ENCODE results near the gene ZFC3H1. TPM values are rescaled to one million over a fixed set of nuclear protein-coding genes. Genes with fewer than 3 reads are reported as not detected.

ZFC3H1 gene
- total RNA-seq, 1 donor from 2014 or later: 58.6 TPM

GRCh38 chr12:71605039-71605438 is 58.6 kb downstream of the ZFC3H1 start:
- Mint-ChIP-seq H3K4me1 (ENCODE audit: low read depth) (peaks cover 2% of the 10 kb centered on the region), H3K27me3 (ENCODE audit: insufficient read depth) (no peaks in the 10 kb centered on the region), H3K4me3 (no peak overlapping the region), H3K36me3 (ENCODE audit: low read depth) (peaks cover 32% of the 10 kb centered on the region), H3K9me3 (peaks cover 2% of the 10 kb centered on the region), H3K27ac (no peak overlapping the region)
- intact Hi-C loops (cut with micrococcal nuclease): no loop called here
- DNase-seq (ENCODE audit: low spot score): no peak

GRCh38 chr12:71602761-71603577 is 60.7 kb downstream of the ZFC3H1 start:
- Mint-ChIP-seq H3K4me3 (no peak overlapping the region), H3K27ac (no peak overlapping the region), H3K4me1 (ENCODE audit: low read depth) (no peaks in the 10 kb centered on the region), H3K27me3 (ENCODE audit: insufficient read depth) (peaks cover 11% of the 10 kb centered on the region), H3K36me3 (ENCODE audit: low read depth) (peaks cover 17% of the 10 kb centered on the region), H3K9me3 (peaks cover 14% of the 10 kb centered on the region)
- DNase-seq (ENCODE audit: low spot score): no peak
- intact Hi-C loops (cut with micrococcal nuclease): no loop called here

GRCh38 chr12:71601546-71601945 is 62.1 kb downstream of the ZFC3H1 start:
- DNase-seq (ENCODE audit: low spot score): no peak
- peaks cover 18% of the 10 kb centered on the region for H3K27me3 Mint-ChIP-seq (ENCODE audit: insufficient read depth)
- no peak overlapping the region for H3K4me3 Mint-ChIP-seq
- intact Hi-C loops (cut with micrococcal nuclease): no loop called here
- peaks cover 14% of the 10 kb centered on the region for H3K9me3 Mint-ChIP-seq
- H3K36me3 Mint-ChIP-seq (ENCODE audit: low read depth): peaks cover 7% of the 10 kb centered on the region
- H3K27ac Mint-ChIP-seq: no peak overlapping the region
- H3K4me1 Mint-ChIP-seq (ENCODE audit: low read depth): no peaks in the 10 kb centered on the region

- peaks cover 14% of the 10 kb centered on the region for H3K9me3 Mint-ChIP-seq
- H3K27me3 Mint-ChIP-seq (ENCODE audit: insufficient read depth): peaks cover 23% of the 10 kb centered on the region
- H3K4me1 Mint-ChIP-seq (ENCODE audit: low read depth): no peaks in the 10 kb centered on the region
- no peak for DNase-seq (ENCODE audit: low spot score)
- H3K27ac Mint-ChIP-seq: no peak overlapping the region
- no peak overlapping the region for H3K4me3 Mint-ChIP-seq
- intact Hi-C loops (cut with micrococcal nuclease): no loop called here
- no peaks in the 10 kb centered on the region for H3K36me3 Mint-ChIP-seq (ENCODE audit: low read depth)
Observed at GRCh38 chr12:71599210-71599609, 64.4 kb downstream of the ZFC3H1 start.

- DNase-seq (ENCODE audit: low spot score): no peak
- Mint-ChIP-seq H3K4me3 (no peak overlapping the region), H3K36me3 (ENCODE audit: low read depth) (no peaks in the 10 kb centered on the region), H3K4me1 (ENCODE audit: low read depth) (no peaks in the 10 kb centered on the region), H3K9me3 (peaks cover 6% of the 10 kb centered on the region), H3K27me3 (ENCODE audit: insufficient read depth) (peaks cover 23% of the 10 kb centered on the region), H3K27ac (no peak overlapping the region)
- intact Hi-C loops (cut with micrococcal nuclease): no loop called here
Observed at GRCh38 chr12:71594214-71594948, 69.3 kb downstream of the ZFC3H1 start.

GRCh38 chr12:71592841-71593240 is 70.8 kb downstream of the ZFC3H1 start:
- Mint-ChIP-seq H3K27me3 (ENCODE audit: insufficient read depth) (peaks cover 19% of the 10 kb centered on the region), H3K4me3 (no peak overlapping the region), H3K36me3 (ENCODE audit: low read depth) (no peaks in the 10 kb centered on the region), H3K27ac (no peak overlapping the region), H3K4me1 (ENCODE audit: low read depth) (no peaks in the 10 kb centered on the region), H3K9me3 (no peaks in the 10 kb centered on the region)
- DNase-seq (ENCODE audit: low spot score): no peak
- intact Hi-C loops (cut with micrococcal nuclease): no loop called here

GRCh38 chr12:71591601-71592000 is 72.0 kb downstream of the ZFC3H1 start:
- peaks cover 15% of the 10 kb centered on the region for H3K27me3 Mint-ChIP-seq (ENCODE audit: insufficient read depth)
- intact Hi-C loops (cut with micrococcal nuclease): no loop called here
- no peaks in the 10 kb centered on the region for H3K9me3 Mint-ChIP-seq
- H3K36me3 Mint-ChIP-seq (ENCODE audit: low read depth): no peaks in the 10 kb centered on the region
- no peak overlapping the region for H3K4me3 Mint-ChIP-seq
- no peak overlapping the region for H3K27ac Mint-ChIP-seq
- no peak for DNase-seq (ENCODE audit: low spot score)
- H3K4me1 Mint-ChIP-seq (ENCODE audit: low read depth): no peaks in the 10 kb centered on the region

GRCh38 chr12:71589478-71589881 is 74.2 kb downstream of the ZFC3H1 start:
- Mint-ChIP-seq H3K4me3 (no peak overlapping the region), H3K36me3 (ENCODE audit: low read depth) (no peaks in the 10 kb centered on the region), H3K27ac (no peak overlapping the region), H3K4me1 (ENCODE audit: low read depth) (no peaks in the 10 kb centered on the region), H3K27me3 (ENCODE audit: insufficient read depth) (peaks cover 13% of the 10 kb centered on the region), H3K9me3 (no peaks in the 10 kb centered on the region)
- no peak for DNase-seq (ENCODE audit: low spot score)
- intact Hi-C loops (cut with micrococcal nuclease): no loop called here

GRCh38 chr12:71587012-71587411 is 76.6 kb downstream of the ZFC3H1 start:
- Mint-ChIP-seq H3K27ac (no peak overlapping the region), H3K27me3 (ENCODE audit: insufficient read depth) (peaks cover 10% of the 10 kb centered on the region), H3K9me3 (no peaks in the 10 kb centered on the region), H3K4me3 (no peak overlapping the region), H3K36me3 (ENCODE audit: low read depth) (no peaks in the 10 kb centered on the region), H3K4me1 (ENCODE audit: low read depth) (no peaks in the 10 kb centered on the region)
- no peak for DNase-seq (ENCODE audit: low spot score)
- intact Hi-C loops (cut with micrococcal nuclease): no loop called here

GRCh38 chr12:71585218-71585617 is 78.4 kb downstream of the ZFC3H1 start:
- no peak overlapping the region for H3K27ac Mint-ChIP-seq
- H3K36me3 Mint-ChIP-seq (ENCODE audit: low read depth): no peaks in the 10 kb centered on the region
- H3K4me1 Mint-ChIP-seq (ENCODE audit: low read depth): no peaks in the 10 kb centered on the region
- intact Hi-C loops (cut with micrococcal nuclease): no loop called here
- peaks cover 9% of the 10 kb centered on the region for H3K27me3 Mint-ChIP-seq (ENCODE audit: insufficient read depth)
- H3K9me3 Mint-ChIP-seq: no peaks in the 10 kb centered on the region
- no peak for DNase-seq (ENCODE audit: low spot score)
- no peak overlapping the region for H3K4me3 Mint-ChIP-seq

GRCh38 chr12:71584356-71584755 is 79.3 kb downstream of the ZFC3H1 start:
- H3K4me3 Mint-ChIP-seq: no peak overlapping the region
- no peaks in the 10 kb centered on the region for H3K4me1 Mint-ChIP-seq (ENCODE audit: low read depth)
- H3K27ac Mint-ChIP-seq: no peak overlapping the region
- intact Hi-C loops (cut with micrococcal nuclease): no loop called here
- no peaks in the 10 kb centered on the region for H3K9me3 Mint-ChIP-seq
- H3K36me3 Mint-ChIP-seq (ENCODE audit: low read depth): no peaks in the 10 kb centered on the region
- DNase-seq (ENCODE audit: low spot score): no peak
- H3K27me3 Mint-ChIP-seq (ENCODE audit: insufficient read depth): peaks cover 5% of the 10 kb centered on the region

GRCh38 chr12:71582925-71583324 is 80.7 kb downstream of the ZFC3H1 start:
- DNase-seq (ENCODE audit: low spot score): no peak
- Mint-ChIP-seq H3K27ac (no peak overlapping the region), H3K4me3 (no peak overlapping the region), H3K36me3 (ENCODE audit: low read depth) (no peaks in the 10 kb centered on the region), H3K9me3 (no peaks in the 10 kb centered on the region), H3K27me3 (ENCODE audit: insufficient read depth) (peaks cover 7% of the 10 kb centered on the region), H3K4me1 (ENCODE audit: low read depth) (no peaks in the 10 kb centered on the region)
- intact Hi-C loops (cut with micrococcal nuclease): no loop called here

GRCh38 chr12:71581206-71581605 is 82.4 kb downstream of the ZFC3H1 start:
- no peak for DNase-seq (ENCODE audit: low spot score)
- H3K9me3 Mint-ChIP-seq: no peaks in the 10 kb centered on the region
- no peaks in the 10 kb centered on the region for H3K4me1 Mint-ChIP-seq (ENCODE audit: low read depth)
- no peak overlapping the region for H3K27ac Mint-ChIP-seq
- H3K27me3 Mint-ChIP-seq (ENCODE audit: insufficient read depth): peaks cover 6% of the 10 kb centered on the region
- intact Hi-C loops (cut with micrococcal nuclease): no loop called here
- no peaks in the 10 kb centered on the region for H3K36me3 Mint-ChIP-seq (ENCODE audit: low read depth)
- H3K4me3 Mint-ChIP-seq: no peak overlapping the region
